Prostate gland (tissue), 2 donors: Measurements from ENCODE around the gene SRP72.

Experiments
- POLR2A ChIP-seq: fragments of 450-650 bp; IDR thresholded peaks from one replicate; pipeline ENCODE4 v1.6.1; 2016; ENCODE audit warnings: antibody characterized with exemption, mild to moderate bottlenecking
- TF ChIP-seq, protein P1 (sequence below), 4 experiments: fragments of 200-600 bp in 2 of 4; fragments of 450-650 bp in 2 of 4; sonication (generic) in 2 of 4; IDR thresholded peaks; 1 replicate in 3 of 4; 2 replicates in 1 of 4; pipeline ENCODE4 v1.5.1; 2016 to 2019; ENCODE audit warnings: antibody characterized with exemption in 4 of 4, mild to moderate bottlenecking in 2 of 4, moderate library complexity in 2 of 4

DNA sequence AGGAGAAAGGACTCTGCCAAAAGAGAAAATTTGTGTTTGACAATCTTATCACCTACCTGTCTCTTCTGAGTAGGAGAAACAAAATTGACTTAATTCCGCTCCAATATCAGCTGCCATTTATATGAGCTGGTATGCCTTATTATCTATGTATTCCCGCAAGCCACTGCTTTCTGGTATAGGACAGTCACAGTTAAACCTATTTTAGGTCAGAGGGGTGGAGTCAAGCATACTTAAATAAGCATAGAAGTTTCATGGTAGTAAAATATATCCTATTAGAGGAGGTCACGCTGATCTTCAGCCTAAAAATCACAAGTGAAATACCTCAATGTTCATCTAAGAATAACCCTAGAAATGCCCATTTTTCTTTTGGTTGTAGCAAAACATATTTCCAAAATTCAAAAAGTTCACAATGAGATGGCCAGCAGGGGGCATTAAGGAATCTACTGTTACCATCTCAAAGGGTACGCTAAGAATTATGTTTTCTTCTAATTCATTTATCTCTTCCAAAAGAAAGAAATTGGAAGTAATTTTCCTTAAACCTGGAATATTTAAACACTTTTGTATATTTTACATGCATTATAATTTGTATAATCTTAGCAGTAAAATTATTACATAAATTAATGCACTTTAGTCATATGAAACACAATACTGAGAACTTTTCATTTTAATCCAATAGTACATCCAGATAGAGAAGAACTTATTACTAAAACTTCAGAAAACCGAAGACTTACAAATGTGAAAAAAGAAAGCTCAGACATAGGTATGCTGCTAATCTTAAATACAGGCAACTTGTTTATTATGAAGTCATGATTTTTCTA, 42.5 kb upstream of the SRP72 start:
- TF ChIP-seq, protein P1, sequence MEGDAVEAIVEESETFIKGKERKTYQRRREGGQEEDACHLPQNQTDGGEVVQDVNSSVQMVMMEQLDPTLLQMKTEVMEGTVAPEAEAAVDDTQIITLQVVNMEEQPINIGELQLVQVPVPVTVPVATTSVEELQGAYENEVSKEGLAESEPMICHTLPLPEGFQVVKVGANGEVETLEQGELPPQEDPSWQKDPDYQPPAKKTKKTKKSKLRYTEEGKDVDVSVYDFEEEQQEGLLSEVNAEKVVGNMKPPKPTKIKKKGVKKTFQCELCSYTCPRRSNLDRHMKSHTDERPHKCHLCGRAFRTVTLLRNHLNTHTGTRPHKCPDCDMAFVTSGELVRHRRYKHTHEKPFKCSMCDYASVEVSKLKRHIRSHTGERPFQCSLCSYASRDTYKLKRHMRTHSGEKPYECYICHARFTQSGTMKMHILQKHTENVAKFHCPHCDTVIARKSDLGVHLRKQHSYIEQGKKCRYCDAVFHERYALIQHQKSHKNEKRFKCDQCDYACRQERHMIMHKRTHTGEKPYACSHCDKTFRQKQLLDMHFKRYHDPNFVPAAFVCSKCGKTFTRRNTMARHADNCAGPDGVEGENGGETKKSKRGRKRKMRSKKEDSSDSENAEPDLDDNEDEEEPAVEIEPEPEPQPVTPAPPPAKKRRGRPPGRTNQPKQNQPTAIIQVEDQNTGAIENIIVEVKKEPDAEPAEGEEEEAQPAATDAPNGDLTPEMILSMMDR (IDR thresholded peaks at IDR 0.05), result peak in 3 of 4 experiments; percentile 64 to 68 (median 64)
- no peak for TF ChIP-seq POLR2A
